ENCODE measurements around the gene DOCK8.

The DOCK8 gene

GRCh38 chr9:270657-271237, 56.1 kb downstream of the DOCK8 start:
- no peak for DNase-seq

DNA sequence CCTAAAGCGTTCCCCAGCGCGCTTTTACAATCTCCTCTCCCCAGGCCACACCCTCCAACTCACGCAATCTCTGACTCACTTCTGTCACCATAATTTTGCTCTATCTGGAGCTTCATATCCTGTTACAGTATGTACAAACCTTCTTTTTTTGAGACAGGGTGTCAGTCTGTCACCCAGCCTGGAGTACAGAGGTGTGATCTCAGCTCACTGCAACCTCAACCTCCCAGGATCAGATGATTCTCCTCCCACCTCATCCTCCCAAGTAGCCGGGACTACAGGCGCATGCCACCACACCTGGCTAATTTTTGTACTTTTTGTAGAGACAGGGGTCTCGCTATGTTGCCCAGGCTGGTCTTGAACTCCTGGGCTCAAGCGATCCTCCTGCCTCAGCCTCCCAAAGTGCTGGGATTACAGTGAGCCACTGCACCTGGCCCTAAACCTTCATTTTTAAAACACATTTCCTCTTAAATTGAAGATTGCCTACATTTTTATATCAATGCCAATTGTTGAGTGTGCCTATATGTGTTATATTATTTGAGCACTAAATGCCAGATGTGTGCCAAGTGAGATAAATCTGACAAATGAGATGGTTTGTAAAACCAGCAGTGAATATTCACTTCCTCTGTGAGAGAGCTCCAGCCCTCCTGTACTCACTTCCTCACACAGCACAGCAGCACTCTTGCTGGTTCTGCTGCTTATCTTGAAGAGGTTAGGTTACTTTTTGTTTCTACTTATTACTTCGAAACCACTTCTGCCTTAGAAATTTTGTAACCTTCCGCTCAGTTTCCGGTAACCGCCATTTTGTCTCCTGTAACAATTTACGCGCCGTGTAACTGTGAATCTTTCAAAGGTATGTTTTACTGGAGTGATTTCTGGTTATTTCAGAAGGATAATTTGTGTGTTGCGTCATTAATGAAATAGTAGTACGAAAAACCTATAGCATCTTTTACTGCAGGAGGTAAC, 57.9 kb downstream of the DOCK8 start:
- no peak for DNase-seq

GRCh38 chr9:274406-274805, 59.7 kb downstream of the DOCK8 start:
- no peak for DNase-seq

- DNase-seq, result no peak
Measured at GRCh38 chr9:277601-278295, 63.1 kb downstream of the DOCK8 start.

- DNase-seq, result no peak
Measured at GRCh38 chr9:278651-279050, 64.0 kb downstream of the DOCK8 start.

DNA sequence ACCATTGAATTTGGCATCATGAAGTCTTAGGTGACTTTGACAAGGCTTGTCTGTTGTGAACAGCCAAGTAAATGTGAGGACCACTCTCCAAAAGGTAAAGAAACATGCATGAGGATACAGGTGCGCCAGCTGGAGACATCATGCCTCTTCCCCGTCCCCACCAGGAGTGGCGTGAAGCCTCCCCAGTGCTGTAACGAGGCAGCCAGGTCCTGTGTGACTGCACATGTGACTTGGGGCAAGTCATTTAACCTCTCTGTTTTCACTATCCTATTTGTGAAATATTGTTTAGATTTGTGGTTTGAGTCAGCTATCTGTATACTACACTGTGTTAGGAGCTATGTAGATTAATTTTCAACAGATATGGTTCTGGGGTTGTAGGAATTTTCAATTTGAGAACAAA, 65.0 kb downstream of the DOCK8 start:
- no peak for DNase-seq

GRCh38 chr9:281741-282645, 67.3 kb downstream of the DOCK8 start:
- no peak for DNase-seq

GRCh38 chr9:286071-286740, 71.5 kb downstream of the DOCK8 start:
- DNase-seq, result no peak

GRCh38 chr9:289121-289520, 74.5 kb downstream of the DOCK8 start:
- DNase-seq, result no peak

GRCh38 chr9:292915-293314, 78.2 kb downstream of the DOCK8 start:
- no peak for DNase-seq

- no peak for DNase-seq
Measured at GRCh38 chr9:295576-295975, 80.9 kb downstream of the DOCK8 start.

GRCh38 chr9:296411-296810, 81.7 kb downstream of the DOCK8 start:
- no peak for DNase-seq

DNA sequence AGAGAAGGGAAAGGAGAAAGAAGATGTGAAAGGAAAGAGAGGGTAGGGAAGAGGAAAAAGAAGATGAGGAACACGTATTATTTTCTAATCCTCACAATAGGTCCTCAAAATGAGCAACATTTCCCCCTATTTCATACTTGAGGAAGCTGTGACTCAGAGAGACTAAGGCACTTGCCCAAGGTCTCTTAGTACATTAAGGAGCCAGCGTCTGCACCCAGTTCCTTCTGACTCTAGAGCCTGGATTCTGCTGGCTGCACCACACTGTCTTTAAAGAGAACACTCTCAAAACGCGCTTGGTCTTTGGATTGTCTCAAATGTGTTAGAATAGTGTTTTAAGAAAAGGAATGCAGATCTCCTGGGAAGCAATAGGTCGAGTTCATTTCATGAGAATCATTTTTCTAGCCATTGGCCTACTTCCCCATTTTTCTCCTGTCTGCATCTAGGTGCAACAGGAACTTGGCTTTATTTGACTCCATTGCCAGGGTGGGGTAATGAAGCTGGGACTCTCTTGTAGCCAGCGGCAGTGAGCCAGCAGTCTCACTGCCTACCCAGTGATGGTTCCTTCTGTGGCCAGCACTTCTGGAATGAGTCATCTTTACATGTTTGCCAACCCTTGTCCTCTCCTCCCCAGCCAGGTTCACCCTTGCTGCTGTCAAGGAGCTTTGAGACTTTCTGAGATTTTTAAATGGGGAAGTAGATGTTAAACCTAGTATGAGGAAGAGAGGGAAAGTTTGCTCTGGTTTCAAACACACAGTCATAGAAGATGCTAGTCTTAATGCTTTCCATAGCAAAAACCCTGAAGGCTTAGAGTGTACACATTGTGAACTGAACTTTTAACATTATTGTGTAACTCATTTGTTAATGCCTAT, 82.7 kb downstream of the DOCK8 start:
- no peak for DNase-seq

GRCh38 chr9:303502-303901, 88.8 kb downstream of the DOCK8 start:
- no peak for DNase-seq

- DNase-seq, result no peak
Measured at GRCh38 chr9:304106-304505, 89.4 kb downstream of the DOCK8 start.

- peak; percentile 31 for DNase-seq
Measured at GRCh38 chr9:304519-305185, 90.0 kb downstream of the DOCK8 start.

- no peak for DNase-seq
Measured at GRCh38 chr9:306907-307306, 92.2 kb downstream of the DOCK8 start.

GRCh38 chr9:311841-312240, 97.2 kb downstream of the DOCK8 start:
- DNase-seq, result no peak

DNA sequence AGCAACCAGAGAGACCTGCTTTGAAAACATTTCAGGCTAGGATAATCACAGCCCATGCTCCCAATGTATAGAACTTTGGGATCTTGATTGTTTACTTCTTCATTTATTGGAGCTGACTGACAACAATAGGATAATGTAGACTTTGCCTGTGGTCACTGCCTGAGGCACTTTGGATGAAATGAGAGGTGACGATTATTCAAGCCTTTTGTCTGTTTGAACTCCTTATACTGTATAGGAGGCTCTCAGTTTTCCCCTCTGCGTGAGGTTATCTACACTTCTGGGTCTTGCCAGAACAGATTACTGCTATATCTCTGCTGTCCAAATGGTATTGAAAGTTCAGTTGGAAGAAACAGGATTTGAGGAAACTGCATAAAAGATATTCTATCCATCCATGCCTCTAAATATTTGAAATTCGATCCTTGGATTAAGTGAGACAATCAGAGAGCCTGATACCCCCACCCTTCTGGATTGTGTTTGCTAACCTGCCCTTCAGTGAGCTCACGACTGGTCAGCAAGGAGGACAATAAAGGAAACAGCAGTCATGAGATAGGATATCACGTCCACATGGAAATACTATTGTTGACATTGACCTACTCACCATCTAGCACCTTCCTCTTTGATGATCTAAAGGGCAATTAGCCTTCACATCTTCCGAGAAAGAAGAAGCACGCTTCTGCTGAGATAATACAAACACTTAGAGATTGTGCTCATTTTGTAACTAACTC, 98.1 kb downstream of the DOCK8 start:
- DNase-seq, result no peak
